HG02642 (cell line): ENCODE measurements around the gene SPRY2.
A peak's percentile ranks its signal among the peaks of the same experiment; 100 is the strongest.

Experiments
- ATAC-seq: cut with Tn5 transposase; IDR thresholded peaks from one replicate; pipeline ENCODE4 v1.9.1; 2021; ENCODE audit warnings: mild to moderate bottlenecking; ENCODE audit not compliant: unreplicated experiment, poor library complexity

The SPRY2 gene

GRCh38 chr13:80341101-80341755, at the start of gene SPRY2:
Gene SPRY2 (minus strand): TSS chr13:80341126. CDS start chr13:80337705, 3,421 bp downstream.
- peak; percentile 55 for ATAC-seq

DNA sequence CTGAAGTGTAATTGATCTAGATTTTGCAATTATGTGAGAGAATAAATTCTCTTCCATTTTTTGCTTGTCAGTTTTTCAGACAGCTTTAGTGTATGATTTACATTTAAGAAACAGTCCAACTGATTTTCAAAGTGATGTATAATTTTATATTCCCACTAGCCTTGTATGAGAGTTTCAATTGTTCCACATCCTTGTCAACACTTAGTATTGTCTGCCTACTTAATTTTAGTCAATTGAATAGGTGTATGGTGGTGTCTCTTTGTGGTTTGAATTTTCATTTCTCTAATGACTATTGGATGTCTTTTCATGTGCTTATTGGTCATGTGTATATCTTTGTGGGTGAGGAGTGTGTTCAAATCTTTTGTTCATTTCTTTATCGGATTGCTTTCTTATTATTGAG, 49.4 kb upstream of the SPRY2 start:
- no peak for ATAC-seq

- ATAC-seq = no peak
These were observed 48.4 kb upstream of the SPRY2 start for GRCh38 chr13:80389073-80390038.

- ATAC-seq = no peak
These were observed 47.6 kb upstream of the SPRY2 start for GRCh38 chr13:80388506-80388905.

DNA sequence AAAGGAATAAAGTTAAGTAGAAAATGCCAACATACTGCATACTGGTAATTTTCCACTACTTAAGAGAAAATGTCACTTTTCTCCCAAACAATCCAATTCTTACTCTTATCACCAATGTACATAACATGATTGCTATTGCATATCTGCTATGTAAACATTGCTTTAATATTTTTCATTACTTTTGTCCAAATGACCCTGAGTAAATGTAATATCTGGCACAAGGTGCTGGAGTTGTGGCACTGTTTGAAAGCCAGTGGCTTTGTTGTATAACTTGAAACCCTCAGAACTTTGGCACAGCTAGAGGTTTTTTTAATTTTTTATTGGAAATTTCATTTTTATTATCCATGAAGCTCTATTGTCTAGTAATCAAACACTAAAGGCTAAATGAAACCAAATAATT, 45.7 kb upstream of the SPRY2 start:
- ATAC-seq = no peak

GRCh38 chr13:80386002-80386401, 45.1 kb upstream of the SPRY2 start:
- ATAC-seq = no peak

DNA sequence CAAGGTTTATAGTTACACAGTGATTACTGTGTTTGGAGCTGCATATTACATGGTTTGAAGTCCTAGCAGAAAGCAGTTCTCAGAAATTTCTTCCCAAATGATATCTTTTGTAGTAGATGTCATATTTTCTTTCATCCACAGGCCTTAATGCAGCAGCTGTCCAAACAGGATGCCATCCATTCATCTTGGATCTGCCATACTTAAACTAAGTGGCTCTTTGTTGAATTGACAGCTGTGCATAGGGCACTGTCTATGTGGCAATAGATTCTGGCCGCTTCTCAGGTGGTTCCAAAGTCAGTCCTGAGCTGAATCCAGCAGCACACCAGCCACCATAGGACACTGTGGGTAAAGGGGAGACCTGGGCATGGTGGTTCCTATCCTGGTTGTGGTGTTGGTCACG, 41.6 kb upstream of the SPRY2 start:
- no peak for ATAC-seq

DNA sequence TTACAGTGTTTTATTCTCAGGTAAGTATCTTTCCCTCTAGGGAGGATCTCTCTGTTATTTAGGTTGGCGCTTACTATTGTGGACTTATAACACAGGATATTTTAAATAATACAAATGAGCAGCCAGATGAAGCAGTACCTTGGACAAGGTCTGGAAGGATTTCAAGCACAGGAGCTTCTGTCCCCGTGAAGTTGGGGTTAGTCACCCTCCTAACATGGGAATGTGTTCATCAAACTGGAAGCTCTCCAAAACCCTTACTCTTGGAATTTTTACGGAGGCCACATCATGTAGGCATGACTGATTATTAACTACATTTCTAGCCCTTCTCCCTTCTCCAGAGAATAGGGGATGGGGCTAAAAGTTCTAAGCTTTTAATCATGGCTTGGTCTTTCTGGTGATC, 38.3 kb upstream of the SPRY2 start:
- ATAC-seq = no peak

DNA sequence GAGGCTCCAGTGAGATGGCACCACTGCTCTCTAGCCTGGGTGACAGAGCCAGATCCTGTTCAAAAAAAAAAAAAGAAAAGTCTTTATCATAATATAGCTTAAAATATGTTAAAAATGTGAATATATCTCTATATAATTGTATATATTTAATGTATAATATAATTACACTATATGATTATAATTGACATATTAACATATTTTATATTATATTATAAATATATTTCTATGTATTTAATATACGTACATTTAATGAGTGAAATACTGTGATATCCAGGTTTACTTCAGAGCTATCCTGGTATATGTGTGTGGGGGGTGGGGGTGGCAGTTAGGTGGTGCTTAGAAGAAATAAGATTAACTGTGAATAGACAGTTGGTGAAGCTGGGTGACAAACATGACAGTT, 35.6 kb upstream of the SPRY2 start:
- no peak for ATAC-seq

- ATAC-seq = no peak
These were observed 34.0 kb upstream of the SPRY2 start for GRCh38 chr13:80374901-80375300.

DNA sequence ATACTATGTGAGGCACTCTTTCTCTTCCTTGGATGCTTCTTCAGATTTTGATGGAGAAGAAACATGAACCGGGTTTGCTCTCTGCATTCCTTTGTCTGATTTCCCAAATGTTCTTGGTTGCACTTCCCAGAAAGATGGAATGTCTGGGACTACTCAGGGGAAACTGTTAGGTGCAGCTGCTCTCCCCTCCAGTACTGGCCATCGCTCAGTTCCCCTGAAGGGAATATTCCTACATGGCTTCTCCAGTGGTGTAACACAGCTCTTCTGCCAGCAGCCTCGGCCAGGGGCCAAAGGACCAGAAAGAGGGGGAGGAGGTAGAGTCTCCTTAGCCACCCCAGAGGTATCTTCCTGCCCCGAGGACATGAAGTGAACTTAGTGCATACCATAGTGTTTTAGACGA, 33.5 kb upstream of the SPRY2 start:
- no peak for ATAC-seq

DNA sequence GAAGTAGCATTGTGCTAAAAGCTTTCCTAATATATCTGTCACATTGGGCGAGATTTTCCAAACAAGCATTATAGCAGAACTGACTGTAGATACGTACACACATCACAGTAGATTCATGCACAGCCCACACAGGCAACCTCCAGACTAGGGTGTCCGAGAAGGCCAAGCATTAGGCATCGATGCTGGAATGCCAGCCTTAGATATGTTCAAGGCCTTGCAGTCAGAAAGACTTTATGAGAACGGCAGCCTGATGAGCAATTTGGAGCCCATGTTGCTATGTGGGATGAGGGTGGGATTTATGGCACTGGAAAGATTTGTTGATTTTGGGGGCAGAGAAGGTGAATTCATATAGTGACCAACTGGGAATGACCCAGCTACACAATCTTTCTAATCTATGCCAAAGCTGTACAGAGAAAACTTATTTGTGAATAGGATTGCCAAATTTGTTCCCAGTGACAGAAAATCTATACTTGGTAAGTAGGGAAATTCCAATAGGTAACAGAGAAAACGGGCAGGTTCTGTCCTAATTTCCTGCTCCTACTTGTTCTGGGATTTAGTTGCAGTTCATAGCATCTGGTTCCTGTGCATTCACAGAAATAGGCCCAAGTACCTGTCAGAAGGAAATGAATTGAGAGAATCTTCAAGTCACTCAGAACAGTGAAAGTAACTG, 31.0 kb upstream of the SPRY2 start:
- no peak for ATAC-seq

DNA sequence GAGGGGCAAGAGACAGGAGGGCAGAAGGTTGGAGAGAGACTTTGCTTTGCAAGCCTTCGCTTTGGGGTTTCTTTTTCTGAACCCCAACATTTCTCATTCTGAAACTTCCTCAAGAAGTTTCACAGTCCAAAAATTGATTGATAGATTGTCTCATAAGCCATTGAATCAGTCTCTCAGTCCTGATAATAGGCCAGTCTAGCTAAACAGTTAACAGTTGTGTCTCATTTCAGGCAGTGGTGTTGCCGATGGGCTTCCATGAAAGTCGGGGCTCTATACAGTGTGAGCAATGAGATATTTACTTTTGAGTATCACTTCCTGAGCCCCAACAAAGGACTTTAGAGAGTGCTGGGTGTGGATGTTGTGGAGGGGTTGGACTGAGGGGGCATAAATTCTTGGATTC, 26.5 kb upstream of the SPRY2 start:
- no peak for ATAC-seq

GRCh38 chr13:80363890-80364503, 23.1 kb upstream of the SPRY2 start:
- no peak for ATAC-seq

DNA sequence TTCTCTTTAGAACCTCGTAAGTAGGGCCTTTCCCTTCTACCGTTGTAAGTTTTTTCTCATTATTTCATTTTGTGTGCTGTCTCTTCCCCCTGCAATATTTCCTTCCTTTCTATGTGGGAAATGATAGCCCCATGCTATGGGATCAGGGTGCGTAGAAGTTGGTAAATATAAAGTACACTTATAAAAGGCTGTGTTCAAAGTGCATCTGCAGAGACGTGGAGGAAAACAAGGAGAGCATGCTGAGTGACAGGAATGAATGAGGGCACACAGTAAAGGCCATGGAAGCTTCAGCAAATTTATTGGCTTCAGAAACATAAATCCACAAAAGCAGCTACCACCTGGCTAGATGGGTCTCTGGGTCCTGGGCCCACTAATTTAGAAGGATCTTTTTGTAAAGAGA, 21.6 kb upstream of the SPRY2 start:
- ATAC-seq = no peak

GRCh38 chr13:80361883-80362327, 21.0 kb upstream of the SPRY2 start:
- ATAC-seq = peak; percentile 73

- no peak for ATAC-seq
These were observed 20.4 kb upstream of the SPRY2 start for GRCh38 chr13:80361298-80361697.

GRCh38 chr13:80360453-80360800, 19.5 kb upstream of the SPRY2 start:
- no peak for ATAC-seq

DNA sequence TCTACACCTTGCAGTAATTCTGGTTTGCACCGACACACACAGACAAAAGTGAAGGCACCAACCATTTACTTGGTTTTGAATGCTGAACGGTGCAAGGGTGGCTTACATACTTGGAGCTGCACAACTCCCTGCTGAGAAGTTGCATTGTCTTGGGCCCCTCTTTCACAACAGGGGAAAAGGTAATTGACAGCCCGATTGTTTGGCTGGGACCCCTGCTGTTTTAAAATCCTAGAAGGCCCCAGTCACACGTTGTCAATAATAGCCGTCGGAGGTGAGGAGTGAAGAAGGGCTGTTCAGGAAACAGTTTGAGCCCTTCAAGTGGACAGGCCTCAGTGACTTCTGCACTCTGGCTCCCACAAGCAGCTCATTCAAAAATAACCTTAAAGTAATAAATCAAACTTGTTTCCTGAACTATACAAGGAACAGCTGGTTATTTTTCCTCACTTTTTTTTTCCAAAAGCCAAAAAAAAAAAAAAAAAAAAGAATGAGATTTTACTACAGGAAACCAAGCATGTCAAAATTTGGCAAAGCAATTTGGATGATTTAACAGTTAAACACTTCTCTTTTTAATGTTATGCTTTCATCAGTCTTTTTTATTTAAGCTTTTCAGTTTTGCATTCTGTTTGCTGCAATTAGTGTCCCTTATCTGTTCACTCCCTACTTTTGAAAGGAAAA, 19.0 kb upstream of the SPRY2 start:
- ATAC-seq = no peak

DNA sequence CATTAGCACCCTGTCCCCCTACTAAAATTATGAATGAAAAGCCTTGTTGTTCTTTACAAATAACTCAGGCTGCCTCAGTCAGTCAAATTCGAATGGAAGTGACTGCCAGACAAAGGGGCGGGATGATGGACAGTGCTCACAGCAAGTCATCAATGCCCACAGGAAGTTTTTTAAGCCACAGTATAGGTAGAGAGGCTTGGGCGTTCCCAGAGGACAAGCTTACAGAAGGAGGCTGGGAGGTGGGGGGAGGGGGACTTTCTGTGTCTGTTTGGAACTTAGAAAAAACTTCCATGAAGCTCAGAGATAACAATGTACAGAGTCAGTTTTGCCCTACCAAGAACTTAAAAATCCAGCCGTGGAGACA, 18.5 kb upstream of the SPRY2 start:
- ATAC-seq = no peak
